GM12873 (cell line): ENCODE measurements around the gene CAMK2D.

Experiments used
- CTCF ChIP-seq: IDR thresholded peaks from 2 replicates; pipeline ENCODE4 v1.5.1; 2012; ENCODE audit warnings: low read depth, mild to moderate bottlenecking, moderate library complexity, low read length, control low read depth; ENCODE audit not compliant: insufficient read depth; ENCODE audit errors: missing control alignments

The CAMK2D gene

GRCh38 chr4:113643505-113643904 lies 118.0 kb downstream of the CAMK2D start:
- no peak for TF ChIP-seq CTCF

GRCh38 chr4:113641025-113641431 lies 120.5 kb downstream of the CAMK2D start:
- TF ChIP-seq CTCF = no peak

- TF ChIP-seq CTCF = no peak
These were observed 122.2 kb downstream of the CAMK2D start for GRCh38 chr4:113639326-113639725.

GRCh38 chr4:113638562-113638832 lies 123.0 kb downstream of the CAMK2D start:
- TF ChIP-seq CTCF = no peak

GRCh38 chr4:113637823-113638561 lies 123.5 kb downstream of the CAMK2D start:
- TF ChIP-seq CTCF = no peak

GRCh38 chr4:113637363-113637762 lies 124.2 kb downstream of the CAMK2D start:
- TF ChIP-seq CTCF = no peak

- no peak for TF ChIP-seq CTCF
These were observed 124.7 kb downstream of the CAMK2D start for GRCh38 chr4:113636877-113637276.
